ENCODE data around the gene KANSL1. TPM values are rescaled to one million over a fixed set of nuclear protein-coding genes. Genes with fewer than 3 reads are reported as not detected.
A peak's percentile ranks its signal among the peaks of the same experiment; 100 is the strongest.

KANSL1 gene
- total and polyA plus RNA-seq, 9 of the 15 experiments (the other 6 are each of a cell fraction or from before 2014, with no cell fraction given) = 3.6 to 55.4 (median 31.8) TPM

DNA sequence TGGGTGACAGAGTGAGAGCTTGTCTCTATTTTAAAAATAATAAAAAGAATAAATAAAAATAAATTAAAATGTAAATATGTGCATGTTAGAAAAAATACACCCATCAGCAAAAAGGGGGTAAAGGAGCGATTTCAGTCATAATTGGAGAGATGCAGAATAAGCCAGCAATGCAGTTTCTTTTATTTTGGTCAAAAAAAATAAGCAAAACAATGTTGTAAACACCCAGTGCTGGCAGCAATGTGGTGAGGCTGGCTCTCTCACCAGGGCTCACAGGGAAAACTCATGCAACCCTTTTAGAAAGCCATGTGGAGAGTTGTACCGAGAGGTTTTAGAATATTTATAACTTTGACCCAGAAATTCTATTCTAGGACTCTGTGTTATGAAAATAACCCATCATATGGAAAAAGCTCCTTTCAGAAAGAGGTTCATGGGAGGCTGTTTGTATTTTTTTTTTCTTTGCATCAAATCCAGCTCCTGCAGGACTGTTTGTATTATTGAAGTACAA, 185.7 kb downstream of the KANSL1 start:
- Histone ChIP-seq H3K9me3 (replicated peaks; ENCODE audit: control insufficient read depth, insufficient read depth, low read depth, low read length) (no peaks in the 10 kb centered on the region), H3K27me3 (ENCODE audit: control insufficient read depth in 2 of 2, insufficient read depth in 2 of 2, low read length in 2 of 2) (peaks cover 3 to 32% of the 10 kb centered on the region in 2 experiments; a peak in 3 of 5 replicates), H3K4me3 (no peak overlapping the region), H3K4me1 (replicated peaks in 1 of 2; ENCODE audit: control insufficient read depth in 2 of 2, insufficient read depth in 2 of 2, low read length in 2 of 2) (peaks cover 0 to 26% of the 10 kb centered on the region in 2 experiments; a peak in 4 of 5 replicates), H3K36me3 (ENCODE audit: control insufficient read depth, insufficient read depth, low read length) (no peaks in the 10 kb centered on the region), H4K20me1 (replicated peaks; ENCODE audit: control insufficient read depth, insufficient read depth, low read length) (peaks cover 3% of the 10 kb centered on the region; the same call in 1 of the 2 replicates), H3K9ac (ENCODE audit: insufficient read depth in 1 of 2, low read depth in 2 of 2, low read length in 2 of 2) (no peak overlapping the region), H2AFZ (ENCODE audit: low read depth, low read length) (no peak overlapping the region), H3K79me2 (ENCODE audit: control insufficient read depth, insufficient read depth, low read length) (no peaks in the 10 kb centered on the region), H3K9me1 (ENCODE audit: control insufficient read depth, insufficient read depth, low read length) (no peaks in the 10 kb centered on the region), H3K27ac (ENCODE audit: extremely low read depth, low read depth, low read length) (no peak overlapping the region), H3K4me2 (ENCODE audit: insufficient read depth, low read length) (no peak overlapping the region)
- DNase-seq (ENCODE audit: extremely low read depth in 1 of 4, low spot score in 3 of 4) = no peak
- intact Hi-C loops (cut with micrococcal nuclease) = no loop called here
- no peak for ATAC-seq
- no TSS peak for BruUV-seq (replicated peaks)
- in situ Hi-C loops (cut with MboI) = loop anchor here (10.0 kb wide), 1 partner anchor 277 kb away; no protein-coding TSS in a partner anchor
- TF ChIP-seq, protein P1, sequence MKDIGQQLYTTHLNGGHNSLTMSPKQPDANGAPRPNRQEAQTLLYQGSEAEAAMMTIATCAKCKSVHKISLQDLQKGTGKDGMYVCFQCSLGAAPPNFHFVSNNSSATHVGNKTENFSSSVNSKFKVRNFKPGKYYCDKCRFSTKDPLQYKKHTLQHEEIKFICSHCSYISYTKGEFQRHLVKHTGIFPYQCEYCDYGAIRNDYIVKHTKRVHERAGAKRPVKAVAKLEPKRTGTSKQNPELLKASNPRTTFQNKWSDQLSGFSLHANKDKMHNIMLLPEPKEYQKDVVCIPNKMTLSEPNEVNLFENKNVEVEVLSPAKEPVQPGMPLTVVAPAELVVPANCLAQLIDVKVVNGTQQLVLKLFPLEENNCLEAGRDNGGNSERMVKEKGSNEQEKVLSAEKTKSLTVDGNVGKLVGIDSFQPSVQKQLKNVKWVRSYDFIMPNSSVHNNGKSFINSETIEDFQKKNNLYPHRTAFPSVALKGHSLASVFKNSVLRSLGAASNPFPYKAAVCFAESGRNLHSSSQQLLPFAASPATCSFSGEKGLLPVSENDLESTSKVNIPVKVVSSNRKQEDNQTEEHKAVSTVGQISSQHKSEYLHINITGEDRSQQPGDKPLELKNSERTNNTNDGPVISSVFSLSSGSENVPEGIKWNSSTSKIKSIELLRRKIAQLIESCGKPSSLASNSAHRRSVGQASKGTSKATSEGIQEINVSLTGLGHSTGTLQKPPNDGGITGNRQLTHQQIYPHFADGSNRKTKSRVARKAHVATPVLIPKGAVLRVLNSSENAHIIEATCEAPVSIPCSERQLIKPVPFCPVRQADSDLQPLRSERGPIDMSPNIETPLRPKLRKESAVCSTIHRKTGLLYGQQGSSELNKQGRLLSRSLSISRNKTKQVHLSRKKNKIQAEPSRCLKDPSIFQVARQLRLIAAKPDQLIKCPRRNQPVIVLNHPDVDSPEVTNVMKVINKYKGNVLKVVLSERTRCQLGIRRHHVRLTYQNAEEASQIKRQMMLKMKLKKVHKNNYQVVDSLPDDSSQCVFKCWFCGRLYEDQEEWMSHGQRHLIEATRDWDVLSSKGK (CRISPR knock-in tag; IDR thresholded peaks at IDR 0.05) = no peak
- TF ChIP-seq ZNF316 (IDR thresholded peaks at IDR 0.05) (peak; percentile 63; the same call in 1 of the 2 replicates), ZBTB17 (CRISPR knock-in tag; IDR thresholded peaks at IDR 0.05) (no peak), ZNF79 (CRISPR knock-in tag; IDR thresholded peaks at IDR 0.05; ENCODE audit: low read depth) (no peak)
- FAIRE-seq = no peak
- WGBS (ENCODE audit: insufficient coverage, low coverage, missing lambda C conversion rate) = 8% methylated on average over 2 of the region's 2 CpGs
- CTCF ChIA-PET (ENCODE audit: low intra/inter-chr PET ratio) = no interaction called here
- POLR2A ChIA-PET = interaction anchor here (1.4 kb wide), 1 partner anchor 12 kb away, joined by 3 read pairs; no protein-coding TSS in a partner anchor

Data from K562 (cell line).